ENCODE measurements around the gene SRCIN1.

The SRCIN1 gene

DNA sequence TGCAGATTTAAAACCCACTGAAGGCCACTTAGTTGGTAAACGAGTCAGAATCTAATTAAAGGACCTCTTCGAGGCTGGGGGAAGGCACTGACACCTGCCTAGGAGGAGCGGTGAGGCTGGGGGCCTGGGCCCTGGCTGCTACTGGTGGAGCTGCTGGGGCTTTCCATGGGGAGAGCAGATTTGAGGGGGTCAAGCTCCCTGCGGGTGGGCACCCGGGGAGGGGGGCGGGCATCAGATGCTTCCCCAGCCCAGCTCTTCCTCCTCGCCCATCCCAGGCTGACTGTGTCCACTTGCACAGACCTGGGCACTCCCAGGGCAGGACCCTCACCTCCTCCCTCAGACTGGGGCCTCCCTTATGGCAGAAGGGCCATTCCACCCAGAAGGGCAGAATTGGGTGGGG is 19.0 kb downstream of the SRCIN1 start:
- no peak for TF ChIP-seq TAF1 (IDR thresholded peaks at IDR 0.05; ENCODE audit: borderline replicate concordance, insufficient read depth, low read length)
- TF ChIP-seq, protein P1, sequence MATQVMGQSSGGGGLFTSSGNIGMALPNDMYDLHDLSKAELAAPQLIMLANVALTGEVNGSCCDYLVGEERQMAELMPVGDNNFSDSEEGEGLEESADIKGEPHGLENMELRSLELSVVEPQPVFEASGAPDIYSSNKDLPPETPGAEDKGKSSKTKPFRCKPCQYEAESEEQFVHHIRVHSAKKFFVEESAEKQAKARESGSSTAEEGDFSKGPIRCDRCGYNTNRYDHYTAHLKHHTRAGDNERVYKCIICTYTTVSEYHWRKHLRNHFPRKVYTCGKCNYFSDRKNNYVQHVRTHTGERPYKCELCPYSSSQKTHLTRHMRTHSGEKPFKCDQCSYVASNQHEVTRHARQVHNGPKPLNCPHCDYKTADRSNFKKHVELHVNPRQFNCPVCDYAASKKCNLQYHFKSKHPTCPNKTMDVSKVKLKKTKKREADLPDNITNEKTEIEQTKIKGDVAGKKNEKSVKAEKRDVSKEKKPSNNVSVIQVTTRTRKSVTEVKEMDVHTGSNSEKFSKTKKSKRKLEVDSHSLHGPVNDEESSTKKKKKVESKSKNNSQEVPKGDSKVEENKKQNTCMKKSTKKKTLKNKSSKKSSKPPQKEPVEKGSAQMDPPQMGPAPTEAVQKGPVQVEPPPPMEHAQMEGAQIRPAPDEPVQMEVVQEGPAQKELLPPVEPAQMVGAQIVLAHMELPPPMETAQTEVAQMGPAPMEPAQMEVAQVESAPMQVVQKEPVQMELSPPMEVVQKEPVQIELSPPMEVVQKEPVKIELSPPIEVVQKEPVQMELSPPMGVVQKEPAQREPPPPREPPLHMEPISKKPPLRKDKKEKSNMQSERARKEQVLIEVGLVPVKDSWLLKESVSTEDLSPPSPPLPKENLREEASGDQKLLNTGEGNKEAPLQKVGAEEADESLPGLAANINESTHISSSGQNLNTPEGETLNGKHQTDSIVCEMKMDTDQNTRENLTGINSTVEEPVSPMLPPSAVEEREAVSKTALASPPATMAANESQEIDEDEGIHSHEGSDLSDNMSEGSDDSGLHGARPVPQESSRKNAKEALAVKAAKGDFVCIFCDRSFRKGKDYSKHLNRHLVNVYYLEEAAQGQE (IDR thresholded peaks at IDR 0.05; ENCODE audit: insufficient read depth in 1 of 2, low read depth in 2 of 2, low read length in 2 of 2): no peak

DNA sequence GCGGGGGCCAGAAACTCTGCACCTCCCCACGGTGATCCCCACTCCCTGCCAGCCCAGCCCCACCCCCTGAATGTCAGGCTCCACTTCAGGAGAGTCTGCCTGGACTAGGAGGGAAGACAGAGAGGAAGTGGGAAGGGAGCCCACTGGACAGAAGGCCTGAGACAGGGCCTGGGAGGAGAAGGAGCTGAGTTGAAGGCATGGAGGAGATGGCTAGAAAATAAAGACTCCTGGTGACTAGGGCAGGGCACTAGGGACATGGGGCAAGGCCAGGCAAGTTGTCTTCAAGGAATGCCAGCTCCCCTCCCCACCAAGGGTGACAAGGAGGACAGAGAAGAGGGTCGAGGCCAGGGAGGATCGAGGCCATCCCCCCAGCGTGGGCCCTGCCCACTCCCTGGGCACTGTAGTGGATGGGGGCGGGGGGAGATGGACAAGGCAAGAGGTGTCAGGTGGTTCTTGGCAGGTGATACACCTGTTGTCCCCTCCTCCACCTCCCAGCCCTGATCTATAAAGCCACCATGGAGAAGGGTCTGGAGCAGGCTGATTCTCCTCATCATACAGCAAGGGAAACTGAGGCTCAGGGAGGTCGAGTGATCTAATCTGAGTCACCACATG is 19.7 kb downstream of the SRCIN1 start:
- no peak for TF ChIP-seq POLR2AphosphoS5 (IDR thresholded peaks at IDR 0.05; ENCODE audit: low read depth, low read length)
- TF ChIP-seq, protein P1 (IDR thresholded peaks at IDR 0.05; ENCODE audit: insufficient read depth in 1 of 2, low read depth in 2 of 2, low read length in 2 of 2): no peak
- TF ChIP-seq SIN3A (IDR thresholded peaks at IDR 0.05; ENCODE audit: borderline replicate concordance, insufficient read depth, low read length): no peak

DNA sequence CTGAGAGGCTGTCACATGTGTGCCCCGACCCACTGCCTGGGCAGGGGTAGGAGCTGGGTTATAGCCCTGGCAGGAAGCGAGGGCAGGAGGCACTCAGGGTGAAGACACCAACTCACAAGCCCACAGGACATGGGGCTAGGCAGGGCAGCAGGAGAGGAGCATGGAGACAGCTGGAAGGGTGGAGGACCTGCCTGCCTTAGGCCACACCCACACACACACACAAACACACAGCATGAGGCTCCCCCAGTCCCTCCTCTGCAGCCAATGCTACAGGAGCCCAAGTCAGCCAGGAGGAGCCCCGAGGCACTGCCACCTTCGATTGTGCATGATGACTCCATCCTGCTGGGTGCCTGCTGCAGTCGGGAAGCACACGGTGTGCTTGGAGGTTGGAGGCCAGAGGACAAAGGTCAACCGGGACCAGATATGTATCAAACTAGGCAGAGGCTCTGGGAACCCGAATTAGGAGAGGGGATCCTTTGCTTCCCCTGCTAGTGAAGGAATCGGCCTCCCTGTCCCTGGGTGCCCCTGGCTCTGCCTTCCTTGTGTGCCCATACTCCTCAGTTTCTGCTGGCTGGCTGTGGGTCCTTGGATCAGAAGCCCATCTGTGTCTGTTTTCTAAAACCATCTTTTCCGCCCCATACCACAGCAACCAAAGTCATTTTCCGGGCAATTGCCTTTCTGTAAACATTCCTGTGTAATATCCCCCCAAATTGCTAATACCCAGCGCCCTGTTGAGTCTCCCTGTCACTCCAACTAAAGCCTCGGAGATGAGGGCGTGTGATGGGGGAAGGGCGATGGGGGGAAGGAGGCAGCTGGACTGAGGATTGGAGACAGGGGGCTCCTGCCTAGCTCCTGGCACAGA is 20.5 kb downstream of the SRCIN1 start:
- TF ChIP-seq TAF1 (IDR thresholded peaks at IDR 0.05; ENCODE audit: borderline replicate concordance, insufficient read depth, low read length) (no peak), SIN3A (IDR thresholded peaks at IDR 0.05; ENCODE audit: borderline replicate concordance, insufficient read depth, low read length) (no peak), FOXP2 (optimal IDR thresholded peaks at IDR 0.05; ENCODE audit: borderline replicate concordance, extremely low read depth, extremely low read length, insufficient read depth) (no peak), POLR2AphosphoS5 (IDR thresholded peaks at IDR 0.05; ENCODE audit: low read depth, low read length) (no peak)
- TF ChIP-seq, protein P1 (IDR thresholded peaks at IDR 0.05; ENCODE audit: insufficient read depth in 1 of 2, low read depth in 2 of 2, low read length in 2 of 2): no peak

DNA sequence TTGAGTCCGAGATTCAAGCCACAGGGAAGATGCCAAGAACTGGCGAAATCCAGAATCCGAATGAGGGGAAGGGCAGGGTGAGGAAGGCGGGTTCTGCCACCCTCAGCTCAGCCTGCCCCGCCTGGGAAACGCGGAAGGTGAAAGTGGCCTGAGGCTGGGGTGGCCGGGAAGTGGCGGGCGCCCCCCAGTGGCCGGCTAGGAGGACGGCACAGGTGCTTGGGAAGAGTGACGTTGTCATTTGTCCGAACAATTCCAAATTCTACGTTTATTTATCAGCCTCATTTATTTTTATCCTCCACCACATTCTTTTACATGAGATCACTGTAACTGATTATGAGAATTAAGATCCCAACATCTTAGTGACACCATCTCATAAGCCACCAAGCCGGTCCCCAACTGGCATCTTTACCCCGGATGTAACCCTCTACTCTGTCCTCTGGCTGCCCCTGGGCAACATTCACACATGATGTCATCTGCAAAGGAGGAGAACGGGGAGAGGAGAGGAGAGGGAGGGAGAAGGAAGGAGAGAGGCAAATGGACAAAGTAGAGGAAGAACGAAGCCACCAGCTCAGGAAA is 21.3 kb downstream of the SRCIN1 start:
- TF ChIP-seq FOXP2 (optimal IDR thresholded peaks at IDR 0.05; ENCODE audit: borderline replicate concordance, extremely low read depth, extremely low read length, insufficient read depth): no peak
- no peak for TF ChIP-seq SIN3A (IDR thresholded peaks at IDR 0.05; ENCODE audit: borderline replicate concordance, insufficient read depth, low read length)
- TF ChIP-seq POLR2AphosphoS5 (IDR thresholded peaks at IDR 0.05; ENCODE audit: low read depth, low read length): no peak
- TF ChIP-seq, protein P1 (IDR thresholded peaks at IDR 0.05; ENCODE audit: insufficient read depth in 1 of 2, low read depth in 2 of 2, low read length in 2 of 2): no peak
- no peak for TF ChIP-seq TAF1 (IDR thresholded peaks at IDR 0.05; ENCODE audit: borderline replicate concordance, insufficient read depth, low read length)
